HG02798 (cell line): Measurements from ENCODE around the gene FBXL15.

Source experiments
- ATAC-seq: cut with Tn5 transposase; IDR thresholded peaks from one replicate; pipeline ENCODE4 v1.9.1; 2021; ENCODE audit warnings: mild to moderate bottlenecking; ENCODE audit not compliant: unreplicated experiment, poor library complexity

The FBXL15 gene

GRCh38 chr10:102420714-102421506, at the start of gene FBXL15:
TSS of gene FBXL15 (plus strand) at chr10:102420836. CDS start at chr10:102421130, 294 bp downstream.
- ATAC-seq, result peak; percentile 82

GRCh38 chr10:102371295-102371694, 49.3 kb upstream of the FBXL15 start:
- ATAC-seq, result no peak

- ATAC-seq, result no peak
These were observed 45.4 kb upstream of the FBXL15 start for GRCh38 chr10:102375250-102375649.

GRCh38 chr10:102375867-102376266, 44.8 kb upstream of the FBXL15 start:
- no peak for ATAC-seq

GRCh38 chr10:102376901-102377300, 43.7 kb upstream of the FBXL15 start:
- no peak for ATAC-seq

- ATAC-seq, result no peak
These were observed 41.3 kb upstream of the FBXL15 start for GRCh38 chr10:102379383-102379782.

- ATAC-seq, result no peak
These were observed 38.7 kb upstream of the FBXL15 start for GRCh38 chr10:102381983-102382382.

GRCh38 chr10:102382871-102383270, 37.8 kb upstream of the FBXL15 start:
- ATAC-seq, result no peak

- ATAC-seq, result no peak
These were observed 36.6 kb upstream of the FBXL15 start for GRCh38 chr10:102384053-102384452.

GRCh38 chr10:102384606-102385429, 35.8 kb upstream of the FBXL15 start:
- no peak for ATAC-seq

GRCh38 chr10:102389894-102390293, 30.7 kb upstream of the FBXL15 start:
- ATAC-seq, result no peak

GRCh38 chr10:102392306-102392705, 28.3 kb upstream of the FBXL15 start:
- ATAC-seq, result no peak

- ATAC-seq, result no peak
These were observed 27.1 kb upstream of the FBXL15 start for GRCh38 chr10:102393411-102394078.

- ATAC-seq, result peak; percentile 85
These were observed 26.4 kb upstream of the FBXL15 start for GRCh38 chr10:102394079-102394800.

- no peak for ATAC-seq
These were observed 25.7 kb upstream of the FBXL15 start for GRCh38 chr10:102394801-102395399.

GRCh38 chr10:102395400-102396316, 25.0 kb upstream of the FBXL15 start, which contains the start of gene NFKB2:
TSS of gene NFKB2 (plus strand) at chr10:102395705. CDS start at chr10:102395960, 255 bp downstream.
- peak; percentile 34 for ATAC-seq

- no peak for ATAC-seq
These were observed 24.4 kb upstream of the FBXL15 start for GRCh38 chr10:102396317-102396650.

GRCh38 chr10:102396730-102397151, 23.9 kb upstream of the FBXL15 start:
- no peak for ATAC-seq
